Activated CD4-positive, alpha-beta T cell treated with anti-CD3 and anti-CD28 coated beads, Interleukin-2, amount 10 ng/mL, durations not matched to agents 7 days and 5 days (primary cell): ENCODE measurements around the gene CLCN4. TPM values are rescaled to one million over a fixed set of nuclear protein-coding genes. Genes with fewer than 3 reads are reported as not detected.

Source experiments
- CTCF ChIA-PET: fragments of 350-600 bp; sonication (Branson Sonifier 250); formaldehyde crosslinking; loops from one replicate; lab custom pipeline; 2021; ENCODE audit warnings: antibody characterized with exemption; lab: Charles Lee
- POLR2A ChIA-PET: fragments of 350-600 bp; sonication (Branson Sonifier 250); formaldehyde crosslinking; loops from one replicate; lab custom pipeline; 2021; ENCODE audit warnings: antibody characterized with exemption; lab: Charles Lee
- DNase-seq: peaks from one replicate; pipeline ENCODE4 v3.0.0-alpha.2; 2020
- H3K27ac Mint-ChIP-seq: one replicate; pipeline ENCODE4 v1.8.0; 2021; ENCODE audit warnings: mild to moderate bottlenecking, moderate library complexity, mixed read lengths
- H3K27me3 Mint-ChIP-seq: one replicate; pipeline ENCODE4 v1.8.0; 2021; ENCODE audit warnings: mixed read lengths
- H3K36me3 Mint-ChIP-seq: one replicate; pipeline ENCODE4 v1.8.0; 2021; ENCODE audit warnings: low read depth, mixed read lengths
- H3K4me1 Mint-ChIP-seq: one replicate; pipeline ENCODE4 v1.8.0; 2021; ENCODE audit warnings: mixed read lengths
- H3K4me3 Mint-ChIP-seq: one replicate; pipeline ENCODE4 v1.8.0; 2021; ENCODE audit warnings: mild to moderate bottlenecking, moderate library complexity, mixed read lengths
- H3K9me3 Mint-ChIP-seq: one replicate; pipeline ENCODE4 v1.8.0; 2021; ENCODE audit warnings: mixed read lengths
- total RNA-seq, 2 experiments: library from RNA; stranded (reverse); gene quantifications; one replicate each; pipeline ENCODE4 v1.2.3, GENCODE V29; 2021

The CLCN4 gene
- total RNA-seq, 2 experiments from 2014 or later, result not detected

DNA sequence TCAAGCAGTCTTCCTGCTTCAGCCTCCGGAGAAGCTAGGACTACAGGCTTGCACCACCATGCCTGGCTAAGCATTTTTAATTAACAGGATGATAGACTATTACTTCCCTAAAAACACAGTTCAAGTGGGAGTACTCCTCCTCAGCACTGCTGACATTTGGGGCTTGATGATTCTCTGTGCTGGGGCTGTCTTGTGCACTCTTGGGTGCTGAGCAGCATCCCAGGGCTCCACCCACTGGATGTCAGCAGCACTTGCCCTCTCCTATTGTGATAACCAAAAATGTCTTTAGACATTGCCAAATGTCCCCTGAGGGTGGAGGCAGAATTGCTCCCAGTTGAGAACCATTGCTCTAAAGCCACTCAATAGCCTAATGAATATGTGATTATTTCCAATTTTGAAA lies 60.4 kb downstream of the CLCN4 start:
- no peaks in the 10 kb centered on the region for H3K27me3 Mint-ChIP-seq
- H3K4me1 Mint-ChIP-seq, result no peaks in the 10 kb centered on the region
- no peaks in the 10 kb centered on the region for H3K9me3 Mint-ChIP-seq
- H3K27ac Mint-ChIP-seq, result no peak overlapping the region
- DNase-seq, result no peak
- ChIA-PET POLR2A (no interaction called here), CTCF (interaction anchor here (0.6 kb wide), 1 partner anchor 938 kb away, joined by 3 read pairs; no protein-coding TSS in a partner anchor)
- no peak overlapping the region for H3K4me3 Mint-ChIP-seq
- no peaks in the 10 kb centered on the region for H3K36me3 Mint-ChIP-seq

DNA sequence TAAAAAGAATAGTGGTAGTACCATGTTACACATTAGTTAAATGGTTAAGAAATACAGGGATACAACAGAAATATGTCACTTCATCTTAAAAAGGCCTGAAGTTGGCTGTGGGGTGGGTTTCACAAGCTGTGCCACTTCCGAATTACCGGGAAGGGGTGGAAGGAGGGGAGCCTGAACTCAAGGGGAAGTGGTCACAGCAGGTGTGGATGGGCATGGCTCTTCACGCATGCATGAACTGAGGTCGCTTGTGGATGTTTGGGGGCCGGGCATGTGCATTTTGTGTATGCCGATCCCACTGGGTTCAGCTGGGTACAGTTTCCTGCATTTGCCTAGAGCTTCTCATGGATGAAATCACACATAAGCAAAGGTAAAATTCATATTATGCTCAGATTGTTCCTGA lies 64.9 kb downstream of the CLCN4 start:
- POLR2A ChIA-PET, result no interaction called here
- CTCF ChIA-PET, result no interaction called here
- no peaks in the 10 kb centered on the region for H3K4me1 Mint-ChIP-seq
- no peak for DNase-seq
- no peaks in the 10 kb centered on the region for H3K9me3 Mint-ChIP-seq
- H3K4me3 Mint-ChIP-seq, result no peak overlapping the region
- H3K36me3 Mint-ChIP-seq, result no peaks in the 10 kb centered on the region
- H3K27ac Mint-ChIP-seq, result no peak overlapping the region
- no peaks in the 10 kb centered on the region for H3K27me3 Mint-ChIP-seq

DNA sequence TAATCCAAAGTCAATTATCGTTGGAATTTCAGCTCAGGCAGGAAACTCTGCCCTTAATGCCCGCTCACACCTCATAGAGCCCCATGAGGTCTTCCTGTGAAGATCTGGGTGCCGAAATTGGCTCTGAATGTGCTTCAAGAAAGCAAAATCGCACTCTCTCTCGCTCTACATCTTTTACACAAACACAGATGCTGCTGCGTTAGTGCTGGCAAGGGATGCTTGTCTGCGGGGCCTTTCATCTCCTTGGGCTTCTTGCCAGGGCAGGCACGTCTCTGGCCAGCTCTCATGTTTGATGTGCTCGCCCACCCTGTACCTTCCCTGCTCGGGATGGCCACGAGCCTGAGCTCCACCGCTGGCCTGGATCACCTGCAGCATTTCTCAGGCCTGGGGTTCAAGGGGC lies 66.5 kb downstream of the CLCN4 start:
- CTCF ChIA-PET, result interaction anchor here (0.8 kb wide), 1 partner anchor 499 kb away, joined by 4 read pairs; no protein-coding TSS in a partner anchor
- Mint-ChIP-seq H3K4me3 (no peak overlapping the region), H3K4me1 (no peaks in the 10 kb centered on the region), H3K27me3 (no peaks in the 10 kb centered on the region), H3K27ac (no peak overlapping the region), H3K36me3 (no peaks in the 10 kb centered on the region), H3K9me3 (no peaks in the 10 kb centered on the region)
- POLR2A ChIA-PET, result no interaction called here
- no peak for DNase-seq

DNA sequence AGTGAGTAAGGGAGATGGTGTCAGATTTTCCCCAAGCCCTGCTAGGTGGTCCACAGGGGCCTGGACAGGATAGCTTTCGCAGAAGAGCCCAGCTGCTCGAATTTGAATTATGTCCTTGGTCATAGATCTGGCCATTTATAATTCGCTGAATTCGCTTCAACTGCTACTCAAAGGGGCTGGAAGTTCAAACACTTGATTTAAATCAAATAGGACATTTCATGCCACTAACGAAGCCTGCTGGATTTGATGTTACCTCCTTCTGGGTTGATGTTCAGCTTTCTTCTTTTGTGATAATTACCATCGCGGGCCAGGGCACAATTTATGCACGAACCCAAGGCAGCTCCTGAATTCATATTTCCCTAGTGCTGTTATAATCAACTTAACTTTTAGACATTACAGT lies 67.0 kb downstream of the CLCN4 start:
- DNase-seq, result no peak
- Mint-ChIP-seq H3K36me3 (no peaks in the 10 kb centered on the region), H3K27me3 (no peaks in the 10 kb centered on the region), H3K4me1 (no peaks in the 10 kb centered on the region), H3K4me3 (no peak overlapping the region), H3K27ac (no peak overlapping the region), H3K9me3 (no peaks in the 10 kb centered on the region)
- POLR2A ChIA-PET, result no interaction called here
- CTCF ChIA-PET, result interaction anchor here (0.8 kb wide), 1 partner anchor 499 kb away, joined by 4 read pairs; no protein-coding TSS in a partner anchor

DNA sequence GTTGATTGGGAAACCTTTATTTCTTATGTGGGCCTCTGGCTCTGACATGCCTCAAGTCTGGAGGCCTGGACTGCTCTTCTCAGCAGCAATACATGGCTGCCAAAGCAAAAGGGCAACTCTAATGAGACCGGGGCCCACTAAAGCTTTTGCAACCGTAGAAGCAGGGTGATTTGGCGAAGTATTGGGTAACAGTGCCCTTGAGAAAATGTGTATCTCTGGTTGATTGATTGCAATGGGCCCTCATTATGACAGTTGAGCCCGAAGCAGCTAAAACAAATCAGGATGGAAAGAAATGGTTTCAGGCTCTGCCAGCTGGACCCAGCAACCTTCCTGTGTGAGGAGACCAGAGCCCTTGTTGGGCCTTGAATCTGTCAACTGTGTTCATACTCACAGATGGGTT lies 73.4 kb downstream of the CLCN4 start:
- ChIA-PET CTCF (interaction anchor here (0.7 to 1.2 kb wide), 2 partner anchors 10 to 138 kb away, joined by 3 read pairs; no protein-coding TSS in a partner anchor), POLR2A (no interaction called here)
- Mint-ChIP-seq H3K27me3 (no peaks in the 10 kb centered on the region), H3K9me3 (no peaks in the 10 kb centered on the region), H3K27ac (no peak overlapping the region), H3K4me1 (no peaks in the 10 kb centered on the region), H3K4me3 (no peak overlapping the region), H3K36me3 (no peaks in the 10 kb centered on the region)
- no peak for DNase-seq

DNA sequence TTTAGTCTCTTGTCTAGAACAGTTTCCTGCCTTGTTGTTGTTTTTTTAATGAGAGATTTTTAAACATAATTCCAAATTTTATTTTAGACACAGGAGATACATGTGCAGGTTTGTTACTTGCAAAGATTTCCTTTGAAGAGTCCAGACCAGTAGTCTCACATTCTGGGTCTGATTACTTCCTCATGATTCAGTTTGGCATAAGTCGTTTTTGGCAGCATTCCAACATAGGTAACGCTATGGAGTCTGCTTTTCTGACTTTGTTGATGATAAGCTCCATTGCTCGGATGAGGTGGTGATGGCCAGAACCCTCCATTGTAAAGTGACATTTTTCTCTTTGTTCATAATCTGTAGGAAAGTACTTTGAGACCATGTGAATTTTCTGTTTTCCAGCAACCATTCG lies 74.7 kb downstream of the CLCN4 start:
- Mint-ChIP-seq H3K4me1 (no peaks in the 10 kb centered on the region), H3K27ac (no peak overlapping the region), H3K9me3 (no peaks in the 10 kb centered on the region), H3K36me3 (no peaks in the 10 kb centered on the region), H3K27me3 (no peaks in the 10 kb centered on the region), H3K4me3 (no peak overlapping the region)
- ChIA-PET CTCF (no interaction called here), POLR2A (no interaction called here)
- DNase-seq, result no peak

DNA sequence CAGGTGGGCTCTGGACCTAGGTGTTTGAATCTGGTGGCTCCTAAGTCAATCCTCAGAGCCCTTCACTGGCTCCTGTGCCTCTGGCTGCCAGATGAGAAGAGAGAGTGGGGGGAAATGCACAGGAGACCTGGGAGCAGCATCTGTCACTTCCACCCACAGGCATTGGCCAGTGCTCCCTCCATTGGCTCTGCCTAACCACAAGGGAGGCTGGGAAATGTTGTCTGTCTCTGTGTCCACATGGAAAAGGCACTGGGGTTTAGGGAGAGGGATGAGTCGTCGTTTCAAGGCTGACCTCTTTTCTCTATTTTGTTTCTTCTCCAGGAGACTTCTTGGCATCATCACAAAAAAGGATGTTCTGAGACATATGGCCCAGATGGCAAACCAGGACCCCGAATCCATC lies 76.4 kb downstream of the CLCN4 start:
- H3K4me1 Mint-ChIP-seq, result no peaks in the 10 kb centered on the region
- H3K36me3 Mint-ChIP-seq, result no peaks in the 10 kb centered on the region
- no peaks in the 10 kb centered on the region for H3K9me3 Mint-ChIP-seq
- H3K27ac Mint-ChIP-seq, result no peak overlapping the region
- DNase-seq, result no peak
- ChIA-PET POLR2A (no interaction called here), CTCF (no interaction called here)
- H3K27me3 Mint-ChIP-seq, result no peaks in the 10 kb centered on the region
- H3K4me3 Mint-ChIP-seq, result no peak overlapping the region

DNA sequence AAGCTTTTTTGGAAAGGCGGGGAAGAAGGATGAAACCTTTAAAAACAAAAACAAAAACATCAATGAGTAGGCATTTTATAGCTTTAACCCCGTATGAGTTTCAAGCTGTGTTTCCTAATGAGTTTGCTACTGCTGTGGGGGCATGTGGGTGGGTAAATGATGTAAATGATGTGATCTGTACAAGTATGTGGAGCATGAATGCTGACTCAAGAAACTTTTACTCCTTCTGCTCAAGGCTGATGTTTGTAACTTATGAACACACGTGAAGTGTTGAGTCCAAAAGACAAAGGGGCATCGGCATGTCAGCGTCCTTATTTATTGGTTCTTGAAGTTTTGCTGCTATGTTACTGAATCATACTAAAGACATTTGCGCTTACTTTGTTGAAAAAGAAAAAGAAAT lies 76.9 kb downstream of the CLCN4 start:
- H3K36me3 Mint-ChIP-seq, result no peaks in the 10 kb centered on the region
- H3K27ac Mint-ChIP-seq, result no peak overlapping the region
- no peaks in the 10 kb centered on the region for H3K4me1 Mint-ChIP-seq
- POLR2A ChIA-PET, result no interaction called here
- DNase-seq, result no peak
- no peaks in the 10 kb centered on the region for H3K27me3 Mint-ChIP-seq
- H3K9me3 Mint-ChIP-seq, result no peaks in the 10 kb centered on the region
- H3K4me3 Mint-ChIP-seq, result no peak overlapping the region
- CTCF ChIA-PET, result no interaction called here

DNA sequence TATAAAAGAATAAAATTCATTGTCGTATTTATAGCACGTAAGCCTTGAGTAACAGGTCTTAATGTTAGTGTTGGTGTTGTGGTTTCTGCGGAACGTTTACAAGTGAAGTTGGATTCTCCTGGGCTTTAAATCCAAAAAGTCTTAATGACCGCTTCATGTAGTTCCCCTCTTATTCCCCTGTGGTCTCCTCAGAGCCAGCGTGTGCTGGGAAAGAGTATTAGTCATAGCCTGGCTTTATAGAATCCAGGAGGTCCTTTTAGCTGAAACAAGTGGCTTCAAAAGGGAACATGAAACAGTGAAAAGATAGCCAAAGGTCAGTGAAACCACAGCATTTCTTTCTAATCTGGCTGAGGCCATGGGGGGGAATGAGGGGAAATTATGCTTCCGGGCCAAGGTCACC lies 79.1 kb downstream of the CLCN4 start:
- CTCF ChIA-PET, result no interaction called here
- H3K27ac Mint-ChIP-seq, result no peak overlapping the region

DNA sequence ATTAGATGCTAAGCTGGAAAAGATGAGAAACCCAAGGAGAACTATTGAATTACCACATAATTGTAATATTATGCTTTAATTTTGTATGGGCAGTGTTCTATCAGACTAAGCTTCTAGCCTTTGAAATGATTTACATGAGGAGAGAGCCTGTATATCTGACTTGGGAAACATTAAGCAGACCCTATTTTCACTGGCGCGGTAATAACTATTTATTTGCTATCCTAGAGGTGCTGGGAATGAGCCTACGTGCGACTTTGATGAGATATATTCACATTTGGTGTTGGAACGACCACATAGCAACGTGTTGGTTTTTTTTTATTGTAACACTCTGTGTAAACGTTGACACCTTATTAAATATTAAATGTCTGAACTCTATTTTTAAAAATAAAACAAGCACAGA lies 80.5 kb downstream of the CLCN4 start:
- H3K4me1 Mint-ChIP-seq, result no peaks in the 10 kb centered on the region
- H3K27me3 Mint-ChIP-seq, result no peaks in the 10 kb centered on the region
- no peak for DNase-seq
- H3K9me3 Mint-ChIP-seq, result no peaks in the 10 kb centered on the region
- H3K27ac Mint-ChIP-seq, result no peak overlapping the region
- H3K4me3 Mint-ChIP-seq, result no peak overlapping the region
- ChIA-PET POLR2A (no interaction called here), CTCF (no interaction called here)
- H3K36me3 Mint-ChIP-seq, result no peaks in the 10 kb centered on the region

More for the DNA sequence above, 79.1 kb downstream of the CLCN4 start:
- Mint-ChIP-seq H3K36me3 (no peaks in the 10 kb centered on the region), H3K4me1 (no peaks in the 10 kb centered on the region), H3K27me3 (no peaks in the 10 kb centered on the region), H3K4me3 (no peak overlapping the region), H3K9me3 (no peaks in the 10 kb centered on the region)
- DNase-seq, result no peak
- POLR2A ChIA-PET, result no interaction called here

DNA sequence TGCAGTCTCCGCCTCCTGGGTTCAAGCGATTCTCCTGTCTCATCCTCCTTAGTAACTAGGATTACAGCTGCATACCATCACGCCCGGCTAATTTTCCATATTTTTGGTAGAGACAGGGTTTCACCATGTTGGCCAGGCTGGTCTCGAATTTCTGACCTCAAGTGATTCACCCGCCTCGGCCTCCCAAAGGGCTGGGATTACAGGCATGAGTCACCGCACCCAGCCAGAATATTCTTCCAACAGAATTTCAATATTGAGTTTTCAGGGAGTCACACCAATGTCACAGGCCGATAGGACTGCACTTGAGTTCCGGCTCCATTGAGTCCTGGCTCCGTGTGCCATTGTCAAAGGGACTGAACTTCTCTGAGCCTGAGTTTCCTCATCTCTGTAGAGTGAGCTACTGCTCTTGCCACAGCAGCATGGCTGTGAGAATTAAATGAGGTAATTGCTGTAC lies 82.9 kb downstream of the CLCN4 start:
- Mint-ChIP-seq H3K9me3 (no peaks in the 10 kb centered on the region), H3K27me3 (no peaks in the 10 kb centered on the region), H3K4me3 (no peak overlapping the region), H3K36me3 (no peaks in the 10 kb centered on the region), H3K4me1 (no peaks in the 10 kb centered on the region), H3K27ac (no peak overlapping the region)
- CTCF ChIA-PET, result interaction anchor here (1.4 kb wide), 1 partner anchor 10 kb away, joined by 3 read pairs; no protein-coding TSS in a partner anchor
- DNase-seq, result no peak
- POLR2A ChIA-PET, result no interaction called here

DNA sequence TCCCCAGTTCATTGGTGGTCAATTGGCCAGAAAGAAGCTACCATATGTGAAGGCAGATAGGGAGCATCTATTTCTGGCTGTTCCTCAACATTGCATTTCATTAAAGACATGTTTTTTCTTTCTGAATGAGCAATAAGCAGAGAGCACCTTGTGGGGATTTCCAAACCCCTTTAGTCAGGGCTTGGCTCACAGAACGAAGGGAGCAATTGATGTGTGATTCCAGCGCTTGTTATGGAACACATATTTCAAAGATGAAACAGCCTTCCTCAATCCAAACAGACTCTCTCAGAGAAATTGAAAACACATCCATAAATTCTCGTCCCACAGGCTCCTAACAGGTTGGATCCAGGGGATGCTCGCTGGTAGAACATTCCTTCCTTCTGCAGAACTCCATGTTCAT lies 84.1 kb downstream of the CLCN4 start:
- Mint-ChIP-seq H3K9me3 (no peaks in the 10 kb centered on the region), H3K4me3 (no peak overlapping the region)

DNA sequence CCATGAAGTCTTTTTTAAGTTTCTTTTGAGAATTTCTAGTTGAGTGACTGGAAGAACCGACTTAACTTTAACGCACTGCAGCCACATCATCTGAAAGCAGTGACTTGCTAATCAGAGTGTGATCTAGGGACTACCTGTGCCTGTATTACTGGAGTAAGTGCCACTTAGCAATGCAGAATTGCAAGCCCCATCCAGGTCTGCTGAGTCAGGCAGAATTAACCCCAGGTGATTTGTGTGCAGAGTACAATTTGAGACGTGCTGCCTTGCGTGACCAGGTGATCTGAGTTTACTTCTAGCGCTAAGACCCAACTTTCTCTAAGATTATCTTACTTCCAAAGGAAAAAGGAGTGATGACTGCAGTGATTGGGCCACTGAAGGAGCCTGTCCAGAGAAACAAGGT lies 85.3 kb downstream of the CLCN4 start:
- Mint-ChIP-seq H3K27ac (no peak overlapping the region), H3K9me3 (no peaks in the 10 kb centered on the region), H3K4me3 (no peak overlapping the region), H3K4me1 (no peaks in the 10 kb centered on the region), H3K36me3 (no peaks in the 10 kb centered on the region), H3K27me3 (no peaks in the 10 kb centered on the region)
- CTCF ChIA-PET, result interaction anchor here (0.6 kb wide), 1 partner anchor 33 kb away, joined by 3 read pairs; no protein-coding TSS in a partner anchor
- no peak for DNase-seq
- POLR2A ChIA-PET, result no interaction called here

More for the DNA sequence above, 84.1 kb downstream of the CLCN4 start:
- Mint-ChIP-seq H3K4me1 (no peaks in the 10 kb centered on the region), H3K27me3 (no peaks in the 10 kb centered on the region), H3K36me3 (no peaks in the 10 kb centered on the region), H3K27ac (no peak overlapping the region)
- POLR2A ChIA-PET, result no interaction called here
- no peak for DNase-seq
- CTCF ChIA-PET, result no interaction called here

DNA sequence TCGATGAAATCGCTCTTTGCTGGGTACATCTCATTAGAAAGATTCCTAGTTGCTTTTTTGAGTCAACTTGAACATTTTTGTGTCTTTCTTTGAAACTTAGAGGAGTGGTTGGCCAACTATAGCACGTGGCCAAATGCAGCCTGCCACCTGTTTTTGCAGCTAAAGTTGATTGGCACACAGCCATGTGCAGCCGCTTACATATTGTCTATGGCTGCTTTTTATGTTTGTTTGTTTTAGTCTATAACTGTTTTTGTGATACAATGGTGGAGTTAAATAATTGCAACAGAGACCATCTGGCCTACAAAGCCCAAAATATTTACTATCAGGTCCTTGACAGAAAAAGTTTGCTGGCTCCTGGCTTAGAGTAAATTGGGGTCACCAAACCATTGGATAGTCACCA lies 86.3 kb downstream of the CLCN4 start:
- Mint-ChIP-seq H3K4me3 (no peak overlapping the region), H3K4me1 (no peaks in the 10 kb centered on the region), H3K27ac (no peak overlapping the region), H3K27me3 (no peaks in the 10 kb centered on the region), H3K9me3 (no peaks in the 10 kb centered on the region), H3K36me3 (no peaks in the 10 kb centered on the region)
- ChIA-PET POLR2A (no interaction called here), CTCF (no interaction called here)
- DNase-seq, result no peak
